HG03575 (cell line): ENCODE results near the gene GPAT3.
"Not testable (repeated sequence)": the region's sequence is repeated elsewhere in the genome, so short reads cannot be mapped to it uniquely, and the experiment has no call there.

Experiments
- ATAC-seq: cut with Tn5 transposase; IDR thresholded peaks from one replicate; pipeline ENCODE4 v1.9.1; 2021; ENCODE audit not compliant: unreplicated experiment, insufficient number of reproducible peaks, low FRiP score; ENCODE audit errors: extremely low read depth

The GPAT3 gene

DNA sequence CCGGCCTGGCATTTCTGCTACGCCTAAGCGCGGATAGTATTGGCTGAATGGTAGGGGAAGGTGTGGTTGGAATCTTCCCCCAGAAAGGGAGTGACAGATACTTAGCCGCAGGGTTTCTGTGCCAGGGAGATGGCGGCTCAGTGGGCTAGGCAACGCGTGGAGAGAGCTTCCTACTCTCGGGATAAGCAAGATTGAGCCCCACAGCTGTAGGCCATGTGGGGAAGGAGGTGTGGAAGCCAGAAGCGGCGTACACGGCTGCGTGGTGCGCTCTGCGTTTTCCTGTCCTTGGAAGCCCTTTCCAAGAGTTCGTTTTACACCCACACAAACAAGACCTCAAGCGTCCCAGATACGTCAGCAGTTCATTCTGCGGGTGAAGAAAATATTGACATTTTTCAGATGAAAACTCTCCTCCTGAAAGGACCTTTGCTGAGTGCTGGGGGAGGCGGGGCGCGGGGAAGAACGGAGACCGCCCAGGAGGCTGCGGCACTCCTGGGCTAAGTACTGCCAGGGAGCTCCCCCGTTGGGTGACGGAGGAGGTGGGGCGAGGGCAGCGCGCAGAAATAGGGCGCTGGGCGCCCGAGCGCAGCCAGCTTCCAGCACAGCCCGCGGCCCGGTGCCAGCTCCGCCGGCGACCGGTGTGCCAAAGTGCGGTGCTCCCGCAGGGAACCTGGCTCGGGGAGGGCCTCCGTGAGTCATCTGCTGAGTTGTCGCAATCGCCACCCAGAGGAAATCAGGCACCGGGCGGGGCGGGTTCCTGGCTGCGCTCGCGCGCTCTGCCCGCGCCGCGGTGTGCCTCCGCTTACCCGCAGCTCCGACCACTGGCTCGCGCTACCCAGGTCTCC is at the start of gene GPAT3:
Gene GPAT3, plus strand, starts transcription at position 589 of the 842 bp plus-strand sequence. CDS start 515 bp downstream, outside the sequence.
- no peak for ATAC-seq

DNA sequence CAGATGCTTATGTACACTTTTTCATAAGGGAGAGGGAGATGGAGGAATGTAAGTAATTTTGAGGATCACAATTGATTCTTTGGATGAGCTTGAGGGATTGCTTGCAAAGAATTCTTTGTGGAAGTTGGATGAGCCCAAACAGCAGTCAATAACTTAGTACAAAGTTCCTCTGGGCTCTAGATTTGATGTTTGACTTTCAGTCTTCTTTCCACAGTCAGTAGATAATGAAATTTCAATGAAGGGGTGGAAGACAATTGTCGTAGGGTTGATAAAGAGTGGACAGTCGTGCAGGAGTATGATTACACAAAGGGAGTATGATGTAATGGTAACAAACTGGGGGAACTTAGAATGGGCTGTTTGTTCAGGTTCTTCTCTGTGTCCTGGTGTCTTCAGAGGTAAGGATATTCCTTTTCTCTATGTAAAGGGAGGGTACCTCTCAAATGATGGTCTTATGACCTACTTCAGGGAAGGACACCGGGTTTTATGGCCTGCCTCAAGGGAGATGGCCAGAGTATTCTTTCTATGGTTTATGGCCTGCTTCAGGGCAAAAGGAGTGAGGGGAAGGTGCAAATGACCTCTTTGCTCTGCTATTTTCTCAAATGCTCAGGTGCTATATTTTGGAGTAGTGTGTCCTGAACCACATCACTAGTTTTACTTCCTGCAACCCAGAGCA is 49.3 kb upstream of the GPAT3 start:
- ATAC-seq, result no peak

DNA sequence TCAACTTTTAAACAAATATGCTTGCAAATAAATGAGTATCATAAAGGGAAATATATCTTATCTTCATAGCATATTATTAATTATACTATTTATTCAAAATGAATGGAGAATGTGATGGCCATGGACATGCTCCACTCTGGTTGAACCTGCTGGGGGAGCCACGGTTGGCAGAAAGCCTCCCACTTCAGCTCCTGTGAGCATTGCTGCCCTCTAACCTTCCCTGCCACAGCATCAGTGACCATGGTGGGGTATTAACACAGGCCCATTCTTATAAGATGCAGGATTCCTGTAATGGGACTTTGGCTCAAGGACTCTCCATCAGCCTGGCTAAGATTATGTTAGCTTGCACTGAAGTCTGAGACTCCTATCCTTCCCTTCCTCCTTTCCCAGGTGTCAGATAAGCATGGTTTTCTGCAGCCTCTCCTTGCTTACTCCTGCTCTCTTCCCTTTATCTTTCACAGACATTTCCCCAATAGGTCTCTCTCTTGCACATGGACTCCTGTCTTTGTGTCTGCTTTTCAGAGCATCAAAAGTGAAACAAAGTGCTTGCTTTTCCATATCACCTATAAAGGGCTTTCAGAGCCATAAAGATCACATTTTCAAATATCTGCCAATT is 46.1 kb upstream of the GPAT3 start:
- ATAC-seq, result no peak

DNA sequence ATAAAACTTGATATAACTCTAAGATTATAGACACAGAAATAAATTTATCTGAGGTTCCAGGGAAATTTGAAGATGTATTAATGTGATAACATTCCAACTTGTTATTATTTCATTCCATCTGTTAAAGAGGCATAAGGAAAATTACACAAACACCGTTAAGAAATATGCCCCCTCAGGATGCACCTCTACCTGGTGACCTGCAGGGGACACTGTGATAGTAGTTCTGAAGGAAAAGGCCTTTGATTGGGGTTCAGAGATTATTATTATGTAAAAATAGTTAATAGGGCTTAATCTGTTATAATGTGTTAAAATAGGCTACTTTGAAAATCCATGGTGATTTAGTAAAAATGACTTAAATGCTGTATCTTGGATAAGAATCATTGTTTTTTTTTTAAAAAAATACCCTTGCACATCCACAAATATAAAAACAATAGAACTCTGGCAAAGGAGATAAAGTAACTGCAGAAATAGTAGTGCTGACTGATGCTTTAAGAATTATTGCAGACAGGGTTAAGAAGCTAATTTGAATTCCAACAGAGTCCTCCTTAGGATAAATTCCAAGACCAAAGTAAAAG is 44.9 kb upstream of the GPAT3 start:
- no peak for ATAC-seq

DNA sequence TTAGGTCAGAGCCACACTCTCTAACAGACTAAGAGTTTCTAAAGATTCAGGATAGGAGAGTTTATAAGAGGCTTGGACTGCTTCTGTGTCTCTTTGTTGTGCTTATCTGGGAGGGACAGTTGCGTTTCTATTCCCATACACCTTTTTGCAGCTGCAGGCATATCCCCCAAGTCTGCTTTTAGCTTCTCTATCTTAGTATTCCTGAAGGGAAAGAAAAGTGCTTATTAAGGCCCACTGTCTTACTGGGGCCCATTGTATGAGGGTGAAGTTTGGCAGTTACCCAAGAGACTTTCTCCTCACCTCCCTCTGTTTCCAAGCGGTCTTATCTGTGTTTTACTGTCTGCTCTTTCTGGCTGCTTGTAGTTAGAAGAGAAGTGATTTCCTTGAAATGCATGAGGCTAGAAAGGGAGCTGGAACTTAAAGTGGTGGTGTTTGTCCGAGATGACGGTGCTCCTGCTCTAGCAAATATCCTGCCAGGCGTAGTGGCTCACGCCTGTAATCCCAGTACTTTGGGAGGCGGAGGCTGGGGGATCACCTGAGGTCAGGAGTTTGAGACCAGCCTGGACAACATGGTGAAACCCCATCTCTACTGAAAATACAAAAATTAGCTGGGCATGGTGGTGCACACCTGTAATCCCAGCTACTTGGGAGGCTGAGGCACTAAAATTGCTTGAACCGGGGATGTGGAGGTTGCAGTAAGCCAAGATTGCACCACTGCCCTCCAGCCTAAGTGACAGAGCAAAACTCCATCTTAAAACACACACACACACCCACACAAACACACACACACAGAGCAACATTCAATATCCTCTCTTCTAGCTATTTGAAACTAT is 39.6 kb upstream of the GPAT3 start:
- not testable (repeated sequence) for ATAC-seq

DNA sequence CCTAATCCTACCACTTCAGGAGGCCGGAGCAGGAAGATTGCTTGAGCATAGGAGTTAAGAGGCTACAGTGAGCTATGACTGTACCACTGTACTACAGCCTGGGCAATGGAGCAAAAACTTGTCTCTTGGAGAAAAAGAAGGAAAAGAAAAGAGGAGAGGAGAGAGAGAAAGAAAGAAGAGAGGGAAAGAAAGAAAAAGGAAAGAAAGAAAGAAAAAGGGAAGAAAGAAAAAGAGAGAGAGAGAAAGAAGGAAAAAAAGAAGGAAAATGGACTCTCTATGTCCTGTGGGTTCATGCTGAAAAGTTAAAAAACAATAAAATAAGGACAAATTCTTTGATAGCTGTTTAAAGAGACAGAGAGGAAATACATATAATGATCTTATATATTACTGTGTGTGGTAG is 37.7 kb upstream of the GPAT3 start:
- ATAC-seq, result no peak

DNA sequence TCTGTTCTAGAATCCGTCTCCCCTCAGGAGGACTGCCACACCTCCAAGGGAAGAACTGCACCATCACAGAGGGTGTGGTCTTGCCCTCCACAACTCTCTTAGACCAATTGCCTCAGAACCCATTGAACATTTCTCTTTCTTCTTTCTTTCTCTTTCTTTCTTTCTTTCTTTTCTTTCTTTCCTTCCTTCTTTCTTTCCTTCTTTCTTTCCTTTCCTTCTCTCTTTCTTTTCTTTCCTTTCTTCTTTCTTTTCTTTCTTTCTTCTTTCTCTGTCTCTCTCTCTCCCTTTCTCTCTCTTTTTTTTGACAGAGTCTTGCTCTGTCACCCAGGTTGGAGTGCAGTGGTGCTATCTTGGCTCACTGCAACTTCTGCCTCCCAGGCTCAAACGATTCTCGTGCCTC is 34.2 kb upstream of the GPAT3 start:
- not testable (repeated sequence) for ATAC-seq

DNA sequence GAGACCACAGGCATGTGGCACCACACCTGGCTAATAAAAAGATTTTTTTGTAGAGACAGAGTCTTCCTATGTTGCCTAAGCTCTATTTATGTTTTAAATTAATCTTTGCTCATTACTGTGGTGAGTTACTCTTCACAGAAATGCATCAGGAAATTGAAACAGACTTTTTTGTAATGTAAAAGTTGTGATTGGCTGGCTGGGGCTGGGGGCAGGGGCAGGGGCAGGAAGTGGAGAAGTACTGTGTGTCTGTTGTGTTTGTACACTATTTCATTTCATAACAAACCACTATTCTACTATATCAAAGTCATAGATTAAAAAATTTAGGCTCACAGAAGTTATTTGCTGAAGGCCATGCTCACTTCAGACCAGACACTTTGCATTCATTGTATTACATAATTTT is 31.9 kb upstream of the GPAT3 start:
- ATAC-seq, result no peak

DNA sequence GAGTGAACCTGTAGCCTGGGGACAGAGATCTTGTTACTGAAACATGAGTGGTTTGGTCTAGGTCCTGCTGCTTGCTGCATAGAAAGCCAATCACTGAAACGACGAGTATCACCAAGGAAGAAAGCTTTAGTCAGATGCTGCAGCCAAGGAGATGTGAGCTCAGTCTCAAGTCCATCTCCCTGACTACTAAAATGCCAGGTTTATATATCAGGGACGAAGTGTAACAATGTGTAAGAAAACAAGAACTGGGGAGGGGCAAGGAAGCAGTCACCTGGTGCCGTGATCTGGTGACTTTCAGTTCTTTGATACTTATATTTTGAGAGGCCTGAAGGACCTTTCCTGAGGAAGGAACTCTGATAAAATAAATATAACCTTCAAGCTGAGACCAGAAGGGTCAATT is 31.4 kb upstream of the GPAT3 start:
- no peak for ATAC-seq

DNA sequence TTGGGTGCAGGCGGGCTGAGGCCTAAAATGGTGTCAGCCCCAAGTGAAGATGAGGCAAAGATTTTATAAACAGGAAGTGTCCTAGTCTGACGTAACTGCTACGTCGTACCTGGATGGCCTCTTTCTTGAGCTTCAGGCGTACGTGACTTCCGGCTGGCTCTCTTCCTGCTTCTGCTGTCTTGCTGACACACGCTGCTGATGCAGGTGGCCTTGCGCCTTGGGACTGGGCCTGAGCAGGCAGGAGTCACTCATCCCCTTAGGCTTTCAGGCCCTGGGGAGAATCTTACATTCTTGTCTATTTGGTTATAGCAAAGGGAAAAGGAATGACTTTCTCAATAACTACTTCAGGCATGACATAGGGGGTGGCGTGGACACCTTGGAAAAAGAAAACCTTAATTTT is 30.9 kb upstream of the GPAT3 start:
- ATAC-seq, result no peak

DNA sequence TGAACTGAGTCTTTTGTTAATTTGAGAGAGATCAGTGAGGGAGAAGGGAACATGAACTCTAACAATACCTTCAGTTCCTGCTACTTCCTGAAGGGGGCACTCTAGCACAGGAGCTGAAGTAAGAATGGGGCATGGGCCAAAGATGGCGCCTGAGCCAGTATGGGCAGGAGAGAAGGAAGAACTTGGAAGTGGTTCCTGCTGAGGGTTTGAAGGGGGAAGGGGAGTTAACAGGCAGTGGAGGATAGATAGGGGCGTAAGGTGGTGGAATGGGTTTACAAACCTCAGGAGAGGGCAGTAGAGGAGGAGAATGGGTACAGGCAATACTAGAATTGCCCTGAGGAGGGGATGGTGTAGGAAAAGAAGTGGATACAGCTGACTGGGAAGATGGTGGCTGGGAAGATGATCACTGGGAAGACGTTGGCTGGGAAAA is 26.7 kb upstream of the GPAT3 start:
- not testable (repeated sequence) for ATAC-seq

DNA sequence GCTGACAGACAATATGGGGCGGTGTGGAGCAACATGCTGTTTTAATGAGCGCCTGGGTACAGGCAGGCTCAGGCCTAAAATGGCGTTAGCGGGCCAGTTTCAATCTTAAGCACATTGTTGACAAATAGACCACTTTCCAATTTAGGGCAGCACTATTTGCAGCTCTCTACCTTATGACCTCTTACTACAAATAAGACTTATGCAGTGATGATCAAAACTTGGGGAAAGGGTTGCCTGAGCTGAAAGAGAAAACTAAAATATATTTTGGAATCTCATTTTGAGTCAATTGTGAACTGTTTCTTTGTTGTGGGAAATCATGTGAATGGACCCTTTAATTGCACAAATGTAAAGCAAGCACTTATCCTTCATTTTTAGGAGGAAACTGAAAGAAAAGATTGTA is 25.5 kb upstream of the GPAT3 start:
- ATAC-seq, result no peak

DNA sequence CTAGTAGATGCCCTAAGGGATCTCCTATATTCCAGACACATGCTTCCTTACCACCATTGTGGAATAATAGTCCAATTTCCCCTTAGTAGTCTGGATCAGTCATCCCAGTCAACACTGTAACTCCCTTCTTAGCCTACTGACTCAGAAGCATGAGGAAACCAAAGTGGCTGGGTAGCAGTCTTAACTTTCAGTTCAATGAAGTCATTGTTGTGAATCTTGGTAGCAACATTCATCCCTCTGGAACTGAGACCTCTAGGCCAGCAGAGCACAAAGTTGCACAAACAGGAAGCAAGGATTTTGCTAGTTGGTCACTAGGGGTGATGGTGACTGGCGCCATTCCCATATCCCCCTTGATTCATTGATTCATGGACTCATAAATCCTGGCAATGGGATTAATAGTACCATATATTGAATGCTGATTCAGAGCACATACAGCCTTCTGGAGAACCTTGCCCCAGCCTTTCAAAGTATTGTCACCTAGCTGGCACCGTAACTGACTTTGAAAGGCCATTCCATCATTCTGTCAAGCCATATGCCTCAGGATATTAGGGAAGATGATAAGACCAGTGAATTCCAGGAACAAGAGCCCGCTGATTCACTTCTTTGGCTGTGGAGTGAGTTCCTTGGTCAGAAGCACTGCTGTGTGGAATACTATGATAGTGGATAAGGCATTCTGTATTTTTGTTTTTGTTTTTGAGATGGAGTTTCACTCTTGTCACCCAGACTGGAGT is 19.7 kb upstream of the GPAT3 start:
- ATAC-seq, result no peak

DNA sequence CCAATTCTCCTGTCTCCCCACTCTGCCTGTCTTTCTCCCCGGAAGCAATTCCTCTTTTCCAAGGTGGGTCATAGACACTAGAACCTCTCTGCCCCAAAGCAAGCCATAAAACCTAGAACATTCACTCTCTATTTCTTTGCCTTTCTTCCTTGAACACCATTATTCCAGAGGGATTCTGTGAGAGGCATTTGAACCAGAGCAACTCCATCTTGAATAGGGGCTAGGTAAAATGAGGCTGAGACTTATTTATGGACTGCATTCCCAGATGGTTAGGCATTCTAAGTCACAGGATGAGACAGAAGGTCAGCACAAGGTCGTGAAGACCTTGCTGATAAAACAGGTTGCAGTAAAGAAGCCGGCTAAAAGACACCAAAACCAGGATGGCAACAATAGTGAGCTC is 13.7 kb upstream of the GPAT3 start:
- ATAC-seq, result no peak

DNA sequence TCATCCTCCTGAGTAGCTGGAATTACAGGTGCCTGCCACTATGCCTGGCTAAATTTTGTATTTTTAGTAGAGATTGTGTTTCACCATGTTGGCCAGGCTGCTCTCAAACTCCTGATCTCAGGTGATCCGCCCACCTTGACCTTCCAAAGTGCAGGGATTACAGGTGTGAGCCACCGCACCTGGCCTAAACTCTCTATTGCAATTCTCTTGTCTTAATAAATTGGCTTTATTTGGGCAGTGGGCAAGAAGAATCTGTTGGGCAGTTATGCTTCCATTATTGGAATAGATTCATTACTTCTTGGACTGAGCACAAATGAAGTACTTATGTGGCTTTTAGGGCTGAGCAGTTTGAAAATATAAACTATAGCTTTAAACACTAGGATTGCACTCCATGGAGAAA is 8.2 kb upstream of the GPAT3 start:
- no peak for ATAC-seq

DNA sequence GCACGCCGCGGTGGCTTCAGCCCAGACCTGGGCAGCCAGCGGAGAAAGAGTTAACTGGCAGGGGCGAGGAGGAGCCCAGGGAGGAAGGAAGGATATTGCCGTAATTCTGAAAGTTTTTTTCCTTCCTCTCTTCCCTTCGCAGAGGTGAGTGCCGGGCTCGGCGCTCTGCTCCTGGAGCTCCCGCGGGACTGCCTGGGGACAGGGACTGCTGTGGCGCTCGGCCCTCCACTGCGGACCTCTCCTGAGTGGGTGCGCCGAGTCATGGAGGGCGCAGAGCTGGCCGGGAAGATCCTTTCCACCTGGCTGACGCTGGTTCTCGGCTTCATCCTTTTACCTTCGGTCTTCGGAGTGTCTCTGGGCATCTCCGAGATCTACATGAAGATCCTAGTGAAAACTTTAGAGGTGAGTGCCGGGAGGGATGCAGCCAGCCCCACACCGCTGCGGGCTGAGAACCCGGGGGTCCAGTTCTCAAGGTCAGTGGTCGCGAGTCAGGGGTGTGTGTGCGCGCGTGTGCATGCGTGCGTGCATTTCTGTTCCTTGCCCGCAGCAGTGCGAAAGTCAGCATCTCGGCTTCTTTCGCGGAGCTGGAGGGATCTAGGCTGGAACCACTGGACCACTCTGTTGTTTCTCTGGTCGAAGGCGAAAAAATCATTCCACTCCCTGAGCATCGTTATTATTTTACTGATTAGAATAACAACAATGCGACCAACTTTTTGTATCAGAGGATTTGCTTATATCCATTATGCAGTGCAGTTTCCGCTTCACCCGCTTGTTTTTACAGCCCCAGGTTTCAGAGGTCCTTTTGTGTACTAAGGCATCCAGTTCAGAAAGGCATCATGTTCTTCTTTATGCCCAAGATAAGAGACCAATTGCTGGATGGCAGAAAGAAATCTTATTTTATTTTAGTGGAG is 709 bp downstream of the GPAT3 start:
- ATAC-seq, result no peak

DNA sequence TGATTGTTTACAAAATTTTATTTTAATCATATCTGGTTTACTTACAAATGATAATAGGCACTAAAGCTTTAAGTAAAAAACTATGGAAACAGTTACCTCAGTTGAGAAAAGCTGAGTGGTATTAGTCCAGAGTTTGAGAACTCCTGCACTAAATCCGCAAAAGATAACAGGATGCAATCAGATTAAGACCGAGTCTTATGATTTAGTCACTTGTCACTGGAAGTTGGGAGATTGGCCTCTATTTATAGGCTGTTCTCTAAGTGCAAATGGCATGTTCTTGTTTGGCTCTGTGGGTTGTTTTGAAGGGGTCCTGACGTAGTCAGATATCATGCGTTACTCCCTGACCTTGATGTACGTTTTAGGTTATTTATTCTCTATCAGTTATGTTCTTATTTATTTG is 6.3 kb downstream of the GPAT3 start:
- no peak for ATAC-seq
